ENCODE data around the gene MAGI1. TPM values are rescaled to one million over a fixed set of nuclear protein-coding genes. Genes with fewer than 3 reads are reported as not detected.
A peak's percentile ranks its signal among the peaks of the same experiment; 100 is the strongest.
"Not testable (repeated sequence)": the region's sequence is repeated elsewhere in the genome, so short reads cannot be mapped to it uniquely, and the experiment has no call there.

The MAGI1 gene
- total RNA-seq, 1 experiment from 2014 or later: 16.9 TPM

DNA sequence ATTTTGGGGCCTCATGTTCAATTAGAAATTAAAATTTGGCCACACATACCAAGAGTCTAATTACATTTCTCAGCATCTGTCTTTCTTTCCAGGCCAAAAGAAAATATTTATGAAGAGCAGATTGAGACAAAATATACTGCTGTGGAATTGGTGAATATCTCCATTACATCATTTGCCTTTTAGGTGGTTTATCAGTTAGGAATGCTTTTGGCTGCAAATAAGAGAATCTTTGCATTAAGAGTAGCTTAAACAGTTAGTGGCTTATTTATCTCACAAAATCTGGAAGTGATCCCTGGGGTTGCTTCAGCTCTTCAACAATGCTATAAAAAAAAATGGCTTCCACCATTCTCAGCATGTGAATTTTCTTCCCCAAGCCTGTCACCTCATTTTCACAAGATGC, 308.7 kb downstream of the MAGI1 start:
- Histone ChIP-seq H3K9me3 (replicated peaks) (no peaks in the 10 kb centered on the region), H3K27ac (peak overlapping the region; percentile 68), H3K4me3 (no peak overlapping the region), H3K36me3 (no peaks in the 10 kb centered on the region), H3K4me1 (peaks cover 34% of the 10 kb centered on the region), H3K27me3 (no peaks in the 10 kb centered on the region)
- no peak for DNase-seq

DNA sequence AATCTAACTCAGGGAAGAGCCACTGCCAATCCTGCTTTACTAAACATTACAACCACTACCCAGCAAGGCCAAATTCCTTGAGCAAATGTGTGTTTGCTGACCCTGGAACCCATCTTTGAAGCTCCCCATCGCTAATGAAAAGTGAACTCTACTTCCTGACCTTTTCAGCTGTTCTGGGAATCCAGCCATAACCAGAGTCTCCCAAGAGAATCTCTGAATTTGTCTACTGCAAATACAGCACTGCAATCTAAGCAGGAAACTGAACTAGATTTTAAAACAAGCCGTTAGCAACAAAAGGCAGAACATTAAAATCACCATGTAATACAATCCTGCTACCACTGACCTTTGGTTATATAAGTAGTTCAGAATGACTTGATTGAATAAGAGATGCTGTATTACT, 309.2 kb downstream of the MAGI1 start:
- Histone ChIP-seq H3K27me3 (no peaks in the 10 kb centered on the region), H3K9me3 (replicated peaks) (no peaks in the 10 kb centered on the region), H3K27ac (peak overlapping the region; percentile 68), H3K4me1 (peaks cover 34% of the 10 kb centered on the region), H3K36me3 (no peaks in the 10 kb centered on the region), H3K4me3 (no peak overlapping the region)
- DNase-seq: peak; percentile 68 to 86

DNA sequence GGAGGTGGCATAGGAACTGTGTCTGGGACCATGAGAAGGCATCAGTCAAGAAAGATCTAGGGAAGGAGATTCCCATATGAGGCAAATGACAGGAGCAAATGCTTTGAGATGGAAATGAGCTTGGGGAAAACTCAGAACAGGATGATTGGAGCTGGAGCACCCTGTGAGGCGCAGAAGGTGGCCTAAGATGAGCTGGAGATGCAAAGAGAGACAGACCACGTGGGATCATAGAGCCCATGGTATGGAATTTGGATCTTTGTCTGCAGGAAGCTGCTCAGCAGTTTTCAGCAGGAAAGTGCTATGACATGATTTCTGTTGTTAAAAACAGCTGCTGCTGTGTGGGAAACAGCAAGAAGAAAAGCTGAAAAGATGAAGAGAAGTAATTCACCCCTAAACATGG, 310.6 kb downstream of the MAGI1 start:
- no peaks in the 10 kb centered on the region for H3K27me3 ChIP-seq
- DNase-seq: peak; percentile 5 to 30
- peaks cover 34% of the 10 kb centered on the region for H3K4me1 ChIP-seq
- no peaks in the 10 kb centered on the region for H3K9me3 ChIP-seq (replicated peaks)
- no peak overlapping the region for H3K4me3 ChIP-seq
- no peaks in the 10 kb centered on the region for H3K36me3 ChIP-seq
- peak overlapping the region; percentile 68; the same call in 1 of the 2 replicates for H3K27ac ChIP-seq

DNA sequence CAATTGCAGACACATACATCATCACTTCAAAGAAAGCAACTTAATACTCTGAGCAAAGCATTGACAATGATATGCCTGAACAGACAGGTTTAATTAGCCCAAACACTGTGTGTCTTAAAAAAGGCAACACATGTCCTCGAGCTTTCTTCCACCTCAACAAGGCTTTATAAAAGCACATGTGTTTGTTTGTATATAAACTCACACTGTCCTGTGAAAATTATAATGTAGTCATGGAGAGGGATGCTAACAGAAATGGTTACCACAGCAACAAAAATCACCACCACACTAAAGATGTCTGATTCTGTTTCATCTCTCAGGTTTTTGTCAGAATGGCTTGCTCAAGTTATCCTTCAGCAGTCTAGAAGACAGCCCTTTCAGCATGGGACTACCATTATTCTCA, 314.7 kb downstream of the MAGI1 start:
- H3K9me3 ChIP-seq (replicated peaks): no peaks in the 10 kb centered on the region
- H3K27ac ChIP-seq: no peak overlapping the region
- peaks cover 24% of the 10 kb centered on the region for H3K4me1 ChIP-seq
- no peak for DNase-seq
- H3K27me3 ChIP-seq: no peaks in the 10 kb centered on the region
- no peak overlapping the region for H3K4me3 ChIP-seq
- no peaks in the 10 kb centered on the region for H3K36me3 ChIP-seq

DNA sequence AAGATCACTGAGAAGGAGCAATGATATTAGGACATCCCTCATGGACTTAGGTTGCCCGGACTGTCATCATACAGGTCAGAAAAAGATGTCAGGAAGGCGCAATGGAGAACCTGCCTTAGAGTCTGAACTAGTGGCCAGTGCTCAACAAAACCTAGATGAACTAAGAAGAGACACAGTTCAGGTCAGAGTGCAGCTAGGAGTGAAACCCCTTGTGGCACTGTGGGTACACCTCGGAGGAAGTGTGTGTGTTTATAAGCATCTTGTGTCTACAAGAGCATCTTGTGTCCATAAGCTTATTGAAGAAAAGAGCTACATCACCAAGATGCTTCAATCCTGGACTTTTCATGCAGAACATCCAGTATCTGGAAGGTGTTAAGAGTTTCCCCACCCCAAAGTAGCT, 315.7 kb downstream of the MAGI1 start:
- H3K27ac ChIP-seq: no peak overlapping the region
- H3K4me1 ChIP-seq: peaks cover 14% of the 10 kb centered on the region
- no peaks in the 10 kb centered on the region for H3K36me3 ChIP-seq
- no peaks in the 10 kb centered on the region for H3K27me3 ChIP-seq
- DNase-seq: no peak
- no peak overlapping the region for H3K4me3 ChIP-seq
- H3K9me3 ChIP-seq (replicated peaks): no peaks in the 10 kb centered on the region

DNA sequence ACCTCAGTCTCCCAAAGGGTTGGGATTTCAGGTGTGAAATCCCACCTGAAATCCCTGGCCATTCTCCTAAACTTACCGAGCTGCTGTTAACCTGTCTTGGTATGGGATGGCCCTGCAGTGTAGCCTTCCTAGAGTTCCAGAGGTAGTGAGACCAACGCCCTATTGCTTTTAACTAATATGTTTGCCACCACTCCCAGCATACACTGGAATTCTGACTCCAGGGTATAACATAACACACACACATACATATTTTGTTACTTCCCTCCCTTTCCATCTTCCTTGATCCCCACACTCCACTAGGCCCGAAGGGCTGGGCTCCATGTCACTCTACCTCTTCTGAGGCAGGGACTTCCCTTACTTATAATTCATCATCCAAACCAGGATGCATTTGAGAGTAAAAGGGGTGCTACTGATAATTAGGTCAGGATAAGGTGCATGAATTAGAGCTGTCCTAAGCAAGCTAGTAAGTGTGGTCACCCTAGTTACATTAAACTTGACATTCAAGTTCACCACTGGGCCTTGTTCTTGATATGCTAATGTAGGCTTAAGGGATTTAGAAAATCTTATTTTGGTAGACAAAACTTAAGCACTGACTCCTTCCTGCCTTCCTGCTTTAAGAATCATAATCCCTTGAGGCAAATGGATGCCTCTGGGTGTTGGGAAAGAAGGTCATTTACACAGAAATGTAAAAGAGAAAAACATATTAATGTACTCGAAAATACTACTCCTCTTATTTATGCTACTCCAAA, 317.6 kb downstream of the MAGI1 start:
- H3K9me3 ChIP-seq (replicated peaks): no peaks in the 10 kb centered on the region
- H3K27me3 ChIP-seq: no peaks in the 10 kb centered on the region
- no peak for DNase-seq
- H3K4me3 ChIP-seq: no peak overlapping the region
- H3K4me1 ChIP-seq: peaks cover 9% of the 10 kb centered on the region
- no peak overlapping the region for H3K27ac ChIP-seq
- no peaks in the 10 kb centered on the region for H3K36me3 ChIP-seq

DNA sequence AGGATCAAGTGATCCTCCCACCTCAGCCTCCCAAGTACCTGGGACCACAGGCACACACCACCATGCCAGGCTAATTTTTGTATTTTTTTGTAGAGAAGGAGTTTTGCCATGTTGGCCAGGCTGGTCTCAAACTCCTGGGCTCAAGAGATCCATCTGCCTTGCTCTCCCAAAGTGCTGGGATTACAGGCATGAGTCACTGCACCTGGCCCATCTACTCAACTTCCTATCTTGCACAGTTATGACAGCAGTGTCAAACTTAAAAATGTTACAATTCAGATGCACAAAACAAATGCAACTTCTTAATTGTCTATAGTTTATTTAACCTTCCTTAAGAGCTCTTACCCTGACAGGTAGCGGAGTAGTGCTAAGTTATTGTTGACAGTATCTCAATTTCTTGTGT, 319.1 kb downstream of the MAGI1 start:
- H3K9me3 ChIP-seq (replicated peaks); H3K4me3 ChIP-seq; H3K27me3 ChIP-seq; H3K36me3 ChIP-seq: not testable (repeated sequence)
- peaks cover 11% of the 10 kb centered on the region for H3K4me1 ChIP-seq
- DNase-seq: peak; percentile 58 to 68
- H3K27ac ChIP-seq: peak overlapping the region; percentile 45

DNA sequence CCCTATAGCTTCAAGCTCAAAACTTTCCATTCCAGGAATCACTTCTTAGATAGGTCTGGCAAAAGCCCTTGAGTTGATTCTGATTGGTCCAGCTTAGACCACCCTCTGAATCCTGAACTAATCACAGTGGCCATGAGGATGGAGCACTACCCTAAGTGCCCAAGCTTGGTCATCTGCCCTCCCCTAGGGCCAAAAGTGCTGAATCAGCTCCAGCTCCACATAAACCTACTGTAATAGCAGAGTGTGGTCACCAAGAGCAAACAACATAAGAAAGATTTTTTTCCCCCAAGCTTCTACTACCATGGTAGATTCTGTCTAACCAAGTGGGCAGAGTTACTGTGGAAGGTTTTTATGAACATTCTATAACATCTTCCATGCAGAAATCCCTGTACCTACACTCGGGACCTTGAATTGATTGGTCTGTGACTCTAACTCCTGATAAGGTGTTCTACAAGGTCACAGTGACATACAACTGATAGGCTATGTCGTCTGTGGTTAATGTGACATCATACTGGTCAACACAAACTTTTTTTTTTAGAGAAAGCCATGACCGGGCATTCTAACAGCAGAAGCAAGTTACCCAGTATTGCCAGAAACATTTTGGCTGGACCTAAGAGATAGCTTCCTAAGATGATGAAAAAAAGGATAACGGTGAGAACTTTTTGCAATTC, 320.9 kb downstream of the MAGI1 start:
- Histone ChIP-seq H3K36me3 (no peaks in the 10 kb centered on the region), H3K4me1 (peaks cover 11% of the 10 kb centered on the region), H3K27ac (no peak overlapping the region), H3K9me3 (replicated peaks) (no peaks in the 10 kb centered on the region), H3K4me3 (no peak overlapping the region), H3K27me3 (no peaks in the 10 kb centered on the region)
- DNase-seq: no peak

DNA sequence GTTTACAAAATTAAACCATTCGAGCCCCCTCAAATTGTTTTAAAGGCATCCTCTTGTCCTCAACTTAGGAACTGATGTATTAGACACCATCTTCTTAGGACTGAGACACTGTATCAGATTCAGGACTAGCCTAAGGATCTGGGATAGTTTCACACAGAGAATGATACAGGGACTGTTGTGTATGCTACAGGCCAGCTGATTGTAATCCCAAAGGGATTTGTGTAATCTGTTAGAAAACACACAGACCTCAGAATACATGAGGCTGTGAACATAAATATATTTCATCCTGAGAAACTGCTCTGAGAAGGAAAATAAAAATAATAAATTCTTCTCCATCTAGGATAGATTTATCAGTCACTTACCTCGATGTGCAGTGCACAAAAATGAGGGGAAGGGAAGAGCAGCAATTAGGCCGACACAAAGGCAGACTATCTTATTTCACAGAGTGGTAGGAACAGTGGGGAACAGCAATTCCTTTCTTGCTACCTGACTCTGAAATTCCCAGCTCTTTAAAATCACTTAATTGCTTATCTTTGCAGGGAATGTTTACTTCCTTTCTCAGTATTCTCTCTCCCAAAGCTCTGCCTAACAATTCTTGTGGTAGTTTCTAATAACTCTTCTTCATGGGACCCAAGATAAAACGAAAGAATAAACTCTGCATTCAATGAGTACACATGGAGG, 322.5 kb downstream of the MAGI1 start:
- Histone ChIP-seq H3K27me3 (no peaks in the 10 kb centered on the region), H3K36me3 (no peaks in the 10 kb centered on the region), H3K27ac (no peak overlapping the region), H3K9me3 (replicated peaks) (no peaks in the 10 kb centered on the region), H3K4me1 (peaks cover 11% of the 10 kb centered on the region), H3K4me3 (no peak overlapping the region)
- DNase-seq: peak in 1 of 2 experiments; percentile 15

DNA sequence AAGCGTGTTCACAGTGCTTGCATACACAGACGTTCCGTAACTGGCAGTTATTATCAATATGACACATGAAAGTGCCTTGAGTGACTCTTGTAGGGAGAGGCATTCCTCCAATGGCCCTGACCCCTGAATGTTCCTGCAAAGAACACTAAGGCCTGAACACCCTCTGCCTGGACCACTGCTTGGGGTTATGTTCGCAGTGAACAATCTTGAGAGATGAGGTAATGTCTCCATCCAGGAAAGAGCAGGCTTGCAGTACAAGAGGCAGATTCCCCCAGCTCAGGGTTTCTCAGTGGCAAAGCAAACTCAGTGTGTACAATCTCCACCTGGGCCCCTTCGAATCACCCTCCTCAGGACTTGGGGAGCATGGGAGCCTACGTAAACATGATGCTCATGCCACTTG, 324.6 kb downstream of the MAGI1 start:
- DNase-seq: peak; percentile 2 to 15
- no peak overlapping the region for H3K27ac ChIP-seq
- H3K9me3 ChIP-seq (replicated peaks): no peaks in the 10 kb centered on the region

DNA sequence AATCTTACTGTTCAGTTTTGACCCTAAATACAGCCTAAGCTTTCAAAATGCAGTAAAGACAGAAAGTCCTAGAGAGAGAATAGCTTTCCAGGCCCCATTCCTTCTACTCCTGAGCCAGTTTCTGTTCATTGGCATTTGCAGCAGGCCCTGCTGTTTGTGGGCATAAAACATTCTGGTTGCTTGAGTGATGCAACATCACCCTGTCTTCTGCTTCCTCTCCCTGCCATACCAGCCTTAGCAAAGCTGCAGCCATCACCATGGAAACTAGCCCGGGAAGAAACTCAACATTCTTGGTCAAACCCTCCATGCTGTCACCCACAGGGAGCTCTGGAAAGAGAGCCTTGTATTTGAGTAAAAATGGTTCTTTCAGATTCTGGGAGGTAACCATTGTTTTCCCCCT, 325.7 kb downstream of the MAGI1 start:
- no peak overlapping the region for H3K27ac ChIP-seq
- no peaks in the 10 kb centered on the region for H3K36me3 ChIP-seq
- no peaks in the 10 kb centered on the region for H3K9me3 ChIP-seq (replicated peaks)
- no peaks in the 10 kb centered on the region for H3K27me3 ChIP-seq
- peaks cover 2% of the 10 kb centered on the region; the same call in 1 of the 2 replicates for H3K4me1 ChIP-seq
- H3K4me3 ChIP-seq: no peak overlapping the region
- no peak for DNase-seq

More for the DNA sequence above, 324.6 kb downstream of the MAGI1 start:
- Histone ChIP-seq H3K27me3 (no peaks in the 10 kb centered on the region), H3K4me1 (peaks cover 2% of the 10 kb centered on the region; the same call in 1 of the 2 replicates), H3K4me3 (no peak overlapping the region), H3K36me3 (no peaks in the 10 kb centered on the region)

DNA sequence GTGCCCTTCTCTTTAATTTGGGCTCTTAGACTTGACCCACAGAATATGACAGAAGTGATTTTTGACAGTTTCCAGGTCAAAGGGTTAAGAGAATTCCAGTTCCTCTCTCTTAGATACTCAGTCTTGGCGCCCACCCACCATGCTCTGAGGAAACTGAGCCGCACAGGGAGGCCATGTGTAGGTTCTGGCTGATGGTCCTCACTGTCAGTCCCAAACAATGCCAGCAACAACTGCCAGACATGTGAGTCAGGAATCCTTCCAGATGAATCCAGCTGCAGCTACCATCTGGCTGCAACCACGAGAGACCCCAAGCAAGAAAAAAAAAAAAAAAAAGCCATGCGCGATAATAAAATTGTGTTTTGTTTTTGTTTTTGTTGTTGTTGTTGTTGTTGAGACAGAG, 326.6 kb downstream of the MAGI1 start:
- H3K9me3 ChIP-seq (replicated peaks): no peaks in the 10 kb centered on the region
- no peaks in the 10 kb centered on the region for H3K36me3 ChIP-seq
- no peaks in the 10 kb centered on the region for H3K27me3 ChIP-seq
- H3K4me1 ChIP-seq: peaks cover 2% of the 10 kb centered on the region; the same call in 1 of the 2 replicates
- DNase-seq: no peak
- no peak overlapping the region for H3K27ac ChIP-seq
- no peak overlapping the region for H3K4me3 ChIP-seq

DNA sequence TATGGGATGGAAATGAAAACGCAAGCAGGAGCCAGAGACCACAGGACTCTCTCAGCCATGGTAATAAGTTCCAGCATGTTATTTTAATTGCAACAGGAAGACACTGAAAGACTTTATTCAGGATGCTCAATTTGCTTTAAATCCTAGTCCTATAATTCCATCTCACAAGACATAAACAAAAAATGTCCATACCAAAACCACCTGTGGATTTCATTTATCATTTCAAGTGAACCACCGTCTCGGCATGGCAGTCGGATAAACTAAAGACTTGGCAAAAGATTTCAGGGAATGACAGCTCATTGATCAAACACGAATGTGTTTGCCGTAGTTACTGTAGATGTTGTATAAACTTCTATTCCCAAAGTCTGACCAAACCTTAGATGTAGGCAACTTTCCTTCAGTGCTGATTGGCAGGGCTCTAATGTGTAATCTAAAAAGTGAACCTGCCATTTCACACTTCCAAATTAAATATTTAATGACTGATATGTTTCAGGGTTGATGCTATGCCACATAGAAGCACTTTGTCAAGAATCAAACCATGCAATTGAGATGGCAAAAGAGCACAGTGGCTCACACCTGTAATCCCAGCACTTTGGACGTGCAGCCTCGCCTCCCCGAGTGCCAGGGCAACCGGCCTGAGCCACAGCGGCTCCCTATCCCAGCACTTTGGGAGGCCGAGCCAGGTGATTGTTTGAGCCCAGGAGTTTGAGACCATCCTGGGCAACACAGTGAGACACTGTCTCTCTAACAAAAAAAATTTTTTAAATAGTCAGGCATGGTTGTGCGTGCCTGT, 331.7 kb downstream of the MAGI1 start:
- DNase-seq: no peak
- Histone ChIP-seq H3K9me3 (replicated peaks) (no peaks in the 10 kb centered on the region), H3K4me3 (no peak overlapping the region), H3K36me3 (no peaks in the 10 kb centered on the region), H3K27me3 (no peaks in the 10 kb centered on the region), H3K4me1 (no peaks in the 10 kb centered on the region), H3K27ac (no peak overlapping the region)

DNA sequence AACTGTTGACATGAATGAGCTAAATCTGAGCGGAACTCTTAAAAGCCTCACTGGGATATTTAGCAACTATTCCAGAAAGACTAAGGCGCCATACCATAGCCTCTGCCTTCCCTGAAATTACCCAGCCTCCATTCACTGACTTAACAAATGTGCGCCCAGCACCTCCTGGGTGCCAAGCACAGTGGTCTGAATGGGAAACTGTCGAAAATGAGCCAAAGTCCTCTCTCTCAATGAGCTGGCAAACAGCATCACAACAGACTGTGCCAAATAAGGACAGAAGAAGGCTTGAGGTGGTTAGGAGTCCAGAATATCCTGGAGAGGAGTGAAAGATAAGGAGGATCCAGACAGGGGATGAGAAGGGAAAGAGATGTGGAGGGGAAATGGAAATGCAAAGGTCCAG, 332.4 kb downstream of the MAGI1 start:
- H3K36me3 ChIP-seq: no peaks in the 10 kb centered on the region
- no peaks in the 10 kb centered on the region for H3K9me3 ChIP-seq (replicated peaks)
- no peaks in the 10 kb centered on the region for H3K4me1 ChIP-seq
- H3K27ac ChIP-seq: no peak overlapping the region
- no peak overlapping the region for H3K4me3 ChIP-seq
- H3K27me3 ChIP-seq: no peaks in the 10 kb centered on the region
- DNase-seq: no peak

DNA sequence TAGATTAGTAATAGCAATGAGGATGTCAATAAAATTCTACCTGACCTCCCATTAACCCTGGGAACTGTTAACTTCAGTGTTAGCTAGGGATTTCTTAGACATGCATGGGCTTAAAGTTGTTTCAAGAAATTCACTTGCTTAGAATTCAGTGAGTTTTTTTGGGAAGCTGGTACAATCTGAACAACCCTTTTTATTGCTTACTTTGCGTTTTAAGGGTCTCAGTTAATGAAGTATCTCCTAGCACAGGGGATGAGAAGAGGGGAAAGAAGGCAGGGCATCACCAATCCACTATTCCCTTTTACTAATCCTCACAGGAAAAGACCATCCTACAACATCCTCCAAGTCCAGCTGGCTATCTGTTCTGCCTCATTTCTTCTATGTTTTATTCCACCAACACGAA, 334.9 kb downstream of the MAGI1 start:
- no peaks in the 10 kb centered on the region for H3K9me3 ChIP-seq (replicated peaks)
- H3K27ac ChIP-seq: no peak overlapping the region
- DNase-seq: no peak
- H3K36me3 ChIP-seq: no peaks in the 10 kb centered on the region
- no peaks in the 10 kb centered on the region for H3K4me1 ChIP-seq
- H3K4me3 ChIP-seq: no peak overlapping the region
- H3K27me3 ChIP-seq: no peaks in the 10 kb centered on the region

All from SJCRH30 (cell line).